Hematopoietic multipotent progenitor cell (in vitro differentiated cells): ENCODE data around the gene LIN54. TPM values are rescaled to one million over a fixed set of nuclear protein-coding genes. Genes with fewer than 3 reads are reported as not detected.
"Not testable (repeated sequence)": the region's sequence is repeated elsewhere in the genome, so short reads cannot be mapped to it uniquely, and the experiment has no call there.

Experiments
- DNase-seq, 3 donors: peaks; one replicate each; pipeline ENCODE4 v3.0.0-alpha.2; 2011 to 2015; ENCODE audit warnings: low read depth in 2 of 3, low spot score in 2 of 3
- total RNA-seq: library from RNA; depleted of rRNA; stranded (reverse); fragments of >200 nt; gene quantifications from one replicate; pipeline ENCODE4 v1.2.3, GENCODE V29; 2012

The LIN54 gene
- 19.1 TPM for total RNA-seq

DNA sequence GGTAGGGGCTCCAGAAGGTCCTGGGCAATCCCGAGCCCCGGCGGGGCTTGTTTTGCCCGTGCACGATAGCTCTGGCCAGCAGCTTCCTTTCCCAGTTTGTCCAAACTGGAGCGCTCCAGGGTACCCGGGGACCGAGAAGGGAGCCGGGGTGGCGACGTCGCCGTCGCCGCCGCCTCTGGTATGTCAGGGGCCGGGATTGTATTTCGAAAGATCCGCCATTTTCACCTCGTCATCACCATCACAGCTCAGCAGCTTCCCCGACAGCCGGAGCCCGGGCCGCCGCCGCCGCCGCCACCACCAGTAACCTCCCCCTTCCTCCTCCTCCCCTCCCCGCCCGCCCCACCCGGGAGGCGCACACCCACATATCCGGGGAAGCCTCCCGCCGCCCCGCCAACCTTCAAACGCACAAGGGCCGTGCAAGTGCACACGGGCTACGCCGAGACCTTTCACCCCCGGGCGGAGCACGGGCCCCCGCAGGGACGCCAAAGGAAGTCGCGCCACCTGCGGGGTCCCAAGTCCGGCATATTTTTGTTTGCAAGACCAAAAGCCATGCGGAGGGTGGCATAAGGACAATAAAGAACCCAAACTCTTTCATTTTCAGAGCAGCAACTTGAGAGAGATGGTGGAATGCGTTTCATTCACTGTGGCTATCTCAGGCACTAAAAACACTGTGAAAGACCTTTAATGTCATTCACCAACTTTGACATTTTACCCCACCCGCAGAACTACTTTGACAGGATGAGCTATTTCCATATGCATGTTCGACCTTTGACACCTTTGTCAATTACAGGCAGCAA is at the start of gene LIN54:
Gene LIN54, minus strand, starts transcription at position 302 of the 797 bp plus-strand sequence. CDS start 25,979 bp downstream, outside the sequence.
- DNase-seq: peak; percentile 67 to 87 (median 78)

DNA sequence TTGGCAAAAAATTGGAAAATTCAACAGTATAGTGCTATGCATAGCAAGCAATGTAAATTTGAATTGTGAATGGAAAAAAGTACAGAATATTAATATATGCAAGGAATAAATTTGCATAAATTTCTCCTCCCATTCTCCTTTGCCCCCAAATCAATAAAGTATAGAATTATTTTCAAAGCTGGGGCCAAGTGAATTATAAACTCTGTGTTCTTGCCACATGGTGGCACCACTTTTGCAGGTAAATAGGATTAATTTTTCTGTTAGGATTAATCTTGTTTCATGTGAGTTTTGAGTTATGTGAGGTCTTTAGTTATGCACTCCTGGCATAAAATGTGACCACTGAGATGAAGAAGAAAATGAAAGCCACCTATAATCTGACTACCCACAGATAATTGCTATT is 44.3 kb upstream of the LIN54 start:
- peak in 1 of 3 donors; percentile 51 for DNase-seq

DNA sequence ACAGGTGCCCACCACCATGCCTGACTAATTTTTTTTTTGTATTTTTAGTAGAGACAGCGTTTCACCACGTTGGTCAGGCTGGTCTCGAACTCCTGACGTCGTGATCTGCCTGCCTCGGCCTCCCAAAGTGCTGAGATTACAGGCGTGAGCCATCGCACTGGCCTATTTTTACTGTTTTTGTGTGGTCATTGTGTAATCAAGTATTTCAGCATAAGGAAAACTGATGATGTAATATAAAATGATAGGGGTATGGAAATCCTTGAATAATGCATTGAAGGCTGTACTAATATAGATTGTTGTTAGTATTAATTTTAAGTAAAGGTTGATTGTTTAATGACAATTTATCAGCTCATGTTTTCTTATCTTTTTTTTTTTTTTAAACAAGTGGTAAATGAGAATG is 38.2 kb upstream of the LIN54 start:
- not testable (repeated sequence) for DNase-seq

DNA sequence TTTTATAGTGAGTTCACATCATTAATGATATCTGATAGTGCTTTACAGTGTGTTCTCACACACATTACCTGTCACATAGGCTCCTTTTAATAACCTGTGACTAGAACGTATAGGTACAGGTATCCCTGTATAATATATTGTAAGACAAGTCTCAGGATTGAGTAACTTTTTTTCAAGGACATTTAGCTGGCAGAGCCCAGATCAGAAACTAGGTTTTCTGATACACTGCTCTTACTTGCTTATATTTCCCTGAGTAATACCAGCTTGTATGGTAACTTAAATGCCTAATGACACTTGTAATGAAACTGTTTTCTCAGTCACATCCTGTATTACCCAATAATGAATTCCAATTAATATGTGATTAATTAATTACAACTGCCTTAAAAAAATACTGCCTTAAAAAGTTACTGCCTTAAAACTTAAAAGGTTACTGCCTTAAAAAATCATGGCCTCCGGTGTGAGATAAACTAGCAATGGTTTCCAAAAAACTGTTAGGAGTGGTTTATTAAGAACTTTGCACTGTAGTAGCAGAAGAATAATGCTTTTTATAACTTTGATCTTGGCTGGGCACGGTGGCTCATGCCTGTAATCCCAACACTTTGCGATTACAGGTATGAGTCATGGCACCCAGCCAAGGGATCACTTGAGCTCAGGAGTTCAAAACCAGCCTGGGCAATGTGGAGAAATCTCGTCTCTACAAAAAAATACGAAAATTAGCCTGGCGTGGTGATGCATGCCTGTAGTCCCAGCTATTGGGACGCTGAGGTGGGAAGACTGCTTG is 36.3 kb upstream of the LIN54 start:
- DNase-seq: no peak

DNA sequence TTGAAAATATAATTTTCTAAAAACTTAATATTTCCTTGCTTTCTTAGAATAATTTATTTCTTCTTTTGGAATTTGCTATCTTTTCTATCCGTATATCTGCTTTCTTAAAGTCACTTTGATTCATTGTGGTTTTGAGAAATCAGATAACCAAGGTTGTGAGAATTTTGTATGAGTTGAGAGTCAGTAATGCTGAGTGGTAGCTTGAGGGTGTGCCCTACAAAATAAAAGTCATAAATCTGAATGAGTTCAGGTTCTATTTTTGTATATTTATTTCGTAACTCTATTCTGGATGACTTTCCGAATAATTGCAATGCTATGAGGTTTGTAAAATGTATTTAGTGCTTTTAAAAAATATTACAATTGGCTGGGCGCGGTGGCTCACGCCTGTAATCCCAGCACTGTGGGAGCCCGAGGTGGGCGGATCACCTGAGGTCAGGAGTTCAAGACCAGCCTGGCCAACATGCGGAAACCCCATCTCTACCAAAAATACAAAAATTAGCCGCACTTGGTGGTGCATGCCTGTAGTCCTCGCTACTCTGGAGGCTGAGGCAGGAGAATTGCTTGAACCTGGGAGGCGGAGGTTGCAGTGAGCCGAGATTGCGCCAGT is 33.3 kb upstream of the LIN54 start:
- no peak for DNase-seq

DNA sequence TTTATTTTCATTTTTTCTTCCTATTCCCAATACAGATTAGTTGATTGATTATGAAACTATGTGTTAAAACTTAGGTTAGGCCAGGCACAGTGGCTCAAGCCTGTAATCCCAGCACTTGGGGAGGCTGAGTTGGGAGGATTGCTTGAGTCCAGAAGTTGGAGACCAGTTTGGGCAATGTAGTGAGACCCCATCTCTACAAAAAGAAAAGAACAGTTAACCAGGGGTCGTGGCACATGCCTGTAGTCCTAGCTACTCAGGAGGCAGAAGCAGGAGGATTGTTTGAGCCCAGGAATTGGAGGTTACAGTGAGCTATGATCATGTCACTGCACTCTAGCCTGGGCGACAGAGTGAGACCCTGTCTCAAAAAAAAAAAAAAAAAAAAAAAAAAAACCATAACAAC is 32.5 kb upstream of the LIN54 start:
- not testable (repeated sequence) for DNase-seq

DNA sequence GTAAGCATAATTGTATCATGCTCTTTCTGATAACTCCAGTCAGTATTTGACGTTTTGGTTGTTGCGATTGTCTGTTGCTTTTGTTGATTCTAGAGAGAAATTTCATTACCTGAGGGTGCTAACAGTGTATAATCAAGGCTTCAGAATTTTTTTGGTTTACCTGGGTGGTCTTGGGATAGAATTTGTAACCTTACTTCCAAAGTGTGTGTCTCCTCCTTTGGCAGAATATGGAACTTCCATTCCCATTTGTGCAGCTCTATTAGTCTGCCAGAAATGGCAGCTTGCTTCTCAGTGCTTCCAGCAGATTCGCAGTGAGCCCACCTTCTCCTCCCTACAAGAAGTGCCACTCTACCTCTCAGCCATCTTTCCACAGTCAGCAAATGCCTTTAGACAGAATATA is 29.6 kb upstream of the LIN54 start:
- no peak for DNase-seq

DNA sequence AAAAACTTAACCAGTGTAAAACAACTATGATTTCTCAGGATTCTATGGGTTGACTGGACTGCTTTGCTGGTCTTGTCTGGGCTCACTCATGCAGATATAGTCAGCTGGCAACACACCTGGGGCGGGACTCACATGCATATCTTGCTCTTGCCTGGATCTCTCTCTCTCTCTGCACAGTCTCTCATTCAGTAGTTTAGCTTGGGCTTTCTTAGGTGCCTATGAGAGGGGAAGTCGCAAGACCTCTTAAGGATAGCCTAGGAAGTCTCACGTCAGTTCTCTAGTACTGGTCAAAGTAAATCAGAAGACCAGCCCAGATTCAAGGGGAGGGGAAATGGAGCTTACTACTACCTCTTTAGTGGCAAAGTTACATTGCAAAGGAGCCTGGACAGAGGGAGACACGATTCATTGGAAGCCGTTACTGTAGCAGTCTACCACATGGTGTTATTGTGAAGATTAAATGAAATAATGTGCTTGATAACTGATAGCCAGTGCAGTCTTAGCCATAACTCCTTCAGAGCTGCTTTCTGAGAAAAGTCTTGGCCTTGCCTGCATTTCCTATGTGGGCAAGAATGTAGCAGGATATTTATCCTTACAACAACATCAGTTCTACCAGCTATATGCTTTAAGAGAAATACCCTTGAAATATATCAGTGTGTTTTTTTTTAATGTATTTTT is 26.5 kb upstream of the LIN54 start:
- DNase-seq: no peak

DNA sequence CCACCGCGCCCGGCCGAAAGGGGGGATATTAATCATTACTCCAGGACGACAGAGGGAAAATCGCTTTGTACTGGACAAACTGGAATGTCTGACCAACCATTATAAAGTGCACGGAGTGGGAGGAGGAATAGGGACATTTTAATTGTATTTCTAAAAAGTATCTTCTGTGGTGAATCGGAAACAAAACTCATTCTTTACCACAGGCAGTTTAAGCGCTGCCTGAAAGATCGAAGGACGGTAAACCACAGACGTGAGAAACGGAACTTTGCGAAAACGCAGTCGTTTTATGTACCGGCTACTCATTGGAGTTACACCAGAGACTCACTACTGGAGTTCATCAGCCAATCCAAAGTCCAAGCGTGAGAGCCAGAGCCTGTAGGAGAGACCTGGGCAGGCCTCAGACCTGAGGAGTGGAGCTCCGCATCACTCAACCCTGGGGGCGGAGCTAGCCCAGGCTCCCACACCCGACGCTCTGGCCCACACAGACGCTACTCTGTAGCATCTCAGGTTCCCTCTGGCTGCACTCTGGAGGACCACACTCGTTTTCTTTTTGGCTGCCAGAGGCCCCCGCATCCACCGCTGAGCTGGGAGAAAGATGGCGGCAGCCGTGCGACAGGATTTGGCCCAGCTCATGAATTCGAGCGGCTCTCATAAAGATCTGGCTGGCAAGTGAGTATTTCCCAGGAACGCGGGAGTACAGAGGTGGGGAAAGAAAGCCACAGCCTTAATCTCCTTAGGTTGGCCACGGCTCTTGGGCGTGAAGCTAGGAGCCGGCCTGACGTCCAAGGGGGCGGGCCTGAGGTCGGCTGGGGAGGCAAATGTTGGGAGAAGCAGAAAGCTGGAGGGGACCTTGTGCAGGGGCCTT is 24.2 kb upstream of the LIN54 start, which contains the start of gene COPS4:
Gene COPS4, plus strand, starts transcription at position 554 of the 865 bp plus-strand sequence. Its CDS starts 42 bp downstream, at position 596.
- DNase-seq: peak; percentile 93 to 100 (median 100)

DNA sequence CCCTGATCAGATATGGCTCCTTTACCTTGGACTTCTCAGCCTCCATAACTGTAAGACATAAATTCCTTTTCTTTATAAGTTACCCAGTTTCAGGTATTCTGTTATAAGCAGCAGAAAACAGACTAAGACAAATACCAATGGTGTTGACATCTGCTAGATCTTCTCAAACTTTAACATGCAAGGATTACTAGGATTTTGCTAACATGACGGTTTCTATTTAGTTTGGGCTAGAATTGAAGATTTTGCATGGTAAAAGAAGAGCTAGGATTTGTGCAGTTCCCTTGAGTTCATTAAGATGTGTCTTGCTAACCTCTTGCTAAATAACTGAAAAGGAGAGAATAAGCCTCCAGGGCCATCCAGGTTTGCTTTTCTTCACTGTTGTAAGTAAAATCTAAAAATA is 19.1 kb upstream of the LIN54 start:
- DNase-seq: no peak

DNA sequence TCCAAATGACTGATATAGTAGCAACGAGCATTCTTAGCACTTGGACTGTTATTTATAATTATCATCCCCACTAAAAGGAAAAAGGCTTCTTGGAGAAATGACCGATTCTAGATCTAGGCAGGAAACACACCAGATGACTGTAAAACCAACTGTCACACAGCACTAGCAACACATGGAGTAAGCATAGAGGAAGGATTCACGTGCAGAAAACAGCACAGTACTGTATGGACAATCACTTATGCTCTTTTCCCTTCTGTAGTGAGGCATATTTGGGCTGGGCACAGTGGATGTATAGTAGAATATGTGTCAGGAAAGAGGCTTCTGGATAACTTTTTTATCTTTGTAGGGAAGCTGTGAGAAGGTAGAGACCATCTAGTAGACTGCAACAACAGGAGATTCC is 18.4 kb upstream of the LIN54 start:
- no peak for DNase-seq

DNA sequence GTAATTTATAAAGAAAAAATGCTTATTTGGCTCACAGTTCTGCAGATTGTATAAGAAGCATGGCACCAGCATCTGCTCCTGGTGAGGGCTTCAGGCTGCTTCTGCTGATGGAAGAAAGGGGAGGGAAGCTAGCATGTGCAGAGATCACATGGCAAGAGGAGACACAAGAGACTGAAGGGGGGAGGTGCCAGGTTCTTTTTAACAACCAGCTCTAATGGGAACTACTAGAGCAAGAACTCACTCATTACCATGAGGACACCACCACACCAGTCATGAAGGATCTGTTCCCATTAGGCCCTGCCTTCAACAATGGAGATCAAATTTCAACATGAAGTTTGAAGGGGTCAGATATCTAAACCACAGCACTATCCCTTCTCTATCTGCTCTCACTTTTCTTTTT is 14.9 kb upstream of the LIN54 start:
- no peak for DNase-seq

DNA sequence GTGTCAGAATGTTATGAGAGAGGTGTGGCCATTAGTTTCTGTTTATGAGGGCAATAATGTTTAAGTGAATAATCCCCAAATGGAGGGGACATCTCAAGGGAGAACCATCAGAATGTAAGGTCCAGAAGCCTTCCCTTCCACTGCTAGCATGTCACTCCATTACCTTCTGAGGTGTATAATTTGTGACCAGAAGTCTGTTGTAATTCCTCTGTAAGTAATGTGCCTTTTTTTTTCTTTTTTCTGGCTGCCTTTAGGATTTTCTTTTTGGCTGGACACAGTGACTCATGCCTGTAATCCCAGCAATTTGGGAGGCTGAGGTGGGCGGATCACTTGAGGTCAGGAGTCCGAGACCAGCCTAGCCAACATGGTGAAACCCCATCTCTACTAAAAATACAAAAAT is 13.6 kb upstream of the LIN54 start:
- DNase-seq: no peak

DNA sequence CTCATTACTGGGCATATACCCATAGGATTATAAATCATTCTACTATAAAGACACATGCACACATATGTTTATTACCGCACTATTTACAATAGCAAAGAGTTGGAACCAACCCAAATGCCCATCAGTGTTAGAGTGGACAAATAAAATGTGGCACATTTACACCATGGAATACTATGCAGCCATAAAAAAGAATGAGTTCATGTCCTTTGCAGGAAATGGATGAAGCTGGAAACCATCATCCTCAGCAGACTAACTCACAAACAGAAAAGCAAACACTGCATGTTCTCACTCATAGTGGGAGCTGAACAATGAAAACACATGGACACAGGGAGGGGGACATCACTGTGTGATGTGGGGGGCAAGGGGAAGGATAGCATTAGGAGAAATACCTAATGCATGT is 13.0 kb upstream of the LIN54 start:
- not testable (repeated sequence) for DNase-seq

DNA sequence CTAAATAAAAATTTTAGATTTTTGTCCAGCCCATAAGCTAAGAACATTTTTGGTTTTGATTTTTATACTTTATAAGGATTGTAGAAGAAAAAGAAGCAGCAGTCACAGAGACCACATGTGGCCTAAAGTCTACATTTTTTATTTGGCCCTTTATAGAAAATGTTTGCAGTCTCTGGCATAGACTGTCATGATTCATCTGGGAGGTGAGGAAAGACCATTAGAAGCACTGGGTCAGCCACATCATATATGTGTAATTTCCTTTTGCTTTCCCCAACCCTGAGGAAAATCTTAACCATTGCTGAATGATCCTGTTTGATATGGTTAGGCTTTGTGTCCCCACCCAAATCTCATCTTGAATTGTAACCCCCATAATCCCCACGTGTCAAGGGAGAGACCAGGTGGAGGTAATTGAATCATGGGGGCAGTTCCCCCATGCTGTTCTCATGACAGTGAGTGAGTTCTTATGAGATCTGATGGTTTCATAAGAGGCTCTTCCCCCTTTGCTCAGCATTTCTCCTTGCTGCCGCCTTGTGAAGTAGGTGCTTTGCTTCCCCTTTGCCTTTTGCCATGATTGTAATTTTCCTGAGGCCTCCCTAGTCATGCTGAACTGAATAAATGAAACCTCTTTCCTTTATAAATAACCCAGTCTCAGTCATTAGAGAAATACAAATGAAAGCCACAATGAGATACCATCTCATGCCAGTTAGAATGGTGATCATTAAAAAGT is 12.3 kb upstream of the LIN54 start:
- no peak for DNase-seq

DNA sequence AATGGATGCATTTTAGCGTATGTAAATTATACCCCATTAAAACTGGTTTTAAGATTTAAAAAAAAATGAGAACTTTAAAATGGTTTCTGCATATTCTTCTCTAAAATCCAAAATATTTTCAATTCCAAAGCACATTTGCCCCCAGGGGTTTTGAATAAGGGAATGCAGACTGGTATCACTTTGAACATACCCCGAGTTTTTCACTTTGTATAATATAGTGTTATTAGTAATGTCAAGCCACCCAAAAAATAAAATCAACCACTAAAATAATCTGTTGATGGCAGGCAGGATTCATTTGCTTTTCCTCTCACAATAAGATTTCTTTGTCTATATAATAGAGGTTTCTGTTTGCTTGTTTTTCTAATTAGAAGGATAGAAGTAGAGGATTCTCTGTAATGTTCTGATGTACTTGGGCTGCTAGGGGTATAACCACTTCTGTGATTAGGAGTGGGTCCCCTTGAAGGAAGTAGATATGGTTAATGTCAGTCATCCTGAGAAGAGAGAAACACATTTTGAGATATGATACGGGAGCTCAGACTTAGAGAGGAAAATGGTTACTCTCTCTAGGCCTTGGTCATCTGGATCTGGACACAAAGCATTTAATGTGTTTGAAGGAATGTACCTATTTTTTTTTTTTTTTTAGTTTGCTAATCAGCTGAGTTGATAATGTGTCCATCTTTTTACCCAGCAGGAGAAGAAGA is 9.3 kb upstream of the LIN54 start:
- peak in 2 of 3 donors; percentile 68 to 78 for DNase-seq

DNA sequence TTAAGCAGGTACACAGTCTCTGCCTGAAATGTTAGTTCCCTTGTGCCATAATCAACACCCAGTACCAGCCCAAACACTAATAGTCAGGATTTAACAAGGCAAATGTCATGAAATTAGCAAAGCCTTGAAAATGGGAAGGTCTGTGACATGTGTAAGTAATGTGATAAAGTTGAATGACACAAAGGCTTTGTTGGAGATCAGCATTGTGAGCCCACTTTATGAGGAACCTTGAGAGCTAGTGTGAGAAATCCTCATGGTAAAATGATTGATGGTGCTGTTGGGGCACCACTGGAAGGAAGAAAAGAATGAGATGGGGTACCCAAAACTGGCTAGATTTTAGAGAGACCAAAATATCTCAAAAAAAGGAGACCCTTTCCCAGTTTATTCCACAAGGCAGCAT is 3.3 kb upstream of the LIN54 start:
- DNase-seq: no peak

DNA sequence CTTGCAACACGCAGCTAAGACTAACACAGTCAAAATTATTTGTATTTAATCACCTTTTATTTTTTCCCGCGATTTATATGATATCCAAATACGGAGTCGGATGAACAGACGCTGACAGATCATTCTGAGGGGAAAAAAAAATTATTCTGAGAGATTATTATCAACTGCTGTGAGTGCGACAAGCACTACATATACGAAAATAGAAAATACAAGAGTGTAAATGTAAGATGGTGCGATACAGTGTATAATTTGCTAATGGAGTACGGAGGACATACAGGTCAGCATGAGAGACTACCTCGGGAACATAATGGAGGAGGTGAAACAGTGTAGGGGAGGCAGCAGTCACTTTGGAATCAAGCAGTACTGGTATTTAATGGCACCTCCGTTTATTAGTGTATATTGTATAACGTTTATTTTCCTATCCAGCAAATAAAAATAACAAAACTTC is 2.8 kb upstream of the LIN54 start:
- DNase-seq: no peak
